Mammary epithelial cell (primary cell): ENCODE data around the gene LAMC3.

Experiments
- CTCF ChIP-seq, 2 donors: IDR thresholded peaks in 1 of 2; conservative IDR thresholded peaks in 1 of 2; 2 replicates each; pipeline ENCODE4 v1.5.1; 2011 to 2012; ENCODE audit warnings: inconsistent platforms in 2 of 2, low read length in 2 of 2, mild to moderate bottlenecking in 2 of 2, control low read depth in 1 of 2, low read depth in 1 of 2; ENCODE audit not compliant: insufficient read depth in 1 of 2; ENCODE audit errors: extremely low read depth in 1 of 2
- EZH2 ChIP-seq: IDR thresholded peaks from 2 replicates; pipeline ENCODE4 v1.6.1; 2012; ENCODE audit warnings: low read length, inconsistent platforms, borderline replicate concordance

- TF ChIP-seq CTCF (conservative IDR thresholded peaks at IDR 0.05 in 1 of 2, IDR thresholded peaks at IDR 0.05 in 1 of 2; ENCODE audit: extremely low read depth in 1 of 2, insufficient read depth in 1 of 2, low read depth in 1 of 2, low read length in 2 of 2) = no peak
- TF ChIP-seq EZH2 = no peak
Observed at GRCh38 chr9:131001990-131002389, 7.0 kb upstream of the LAMC3 start.
